HG02870 (cell line): ENCODE data around the gene PTGDR2.

Experiments used
- ATAC-seq: cut with Tn5 transposase; IDR thresholded peaks from one replicate; pipeline ENCODE4 v1.9.1; 2021; ENCODE audit warnings: mild to moderate bottlenecking, moderate library complexity; ENCODE audit not compliant: unreplicated experiment

PTGDR2 gene

DNA sequence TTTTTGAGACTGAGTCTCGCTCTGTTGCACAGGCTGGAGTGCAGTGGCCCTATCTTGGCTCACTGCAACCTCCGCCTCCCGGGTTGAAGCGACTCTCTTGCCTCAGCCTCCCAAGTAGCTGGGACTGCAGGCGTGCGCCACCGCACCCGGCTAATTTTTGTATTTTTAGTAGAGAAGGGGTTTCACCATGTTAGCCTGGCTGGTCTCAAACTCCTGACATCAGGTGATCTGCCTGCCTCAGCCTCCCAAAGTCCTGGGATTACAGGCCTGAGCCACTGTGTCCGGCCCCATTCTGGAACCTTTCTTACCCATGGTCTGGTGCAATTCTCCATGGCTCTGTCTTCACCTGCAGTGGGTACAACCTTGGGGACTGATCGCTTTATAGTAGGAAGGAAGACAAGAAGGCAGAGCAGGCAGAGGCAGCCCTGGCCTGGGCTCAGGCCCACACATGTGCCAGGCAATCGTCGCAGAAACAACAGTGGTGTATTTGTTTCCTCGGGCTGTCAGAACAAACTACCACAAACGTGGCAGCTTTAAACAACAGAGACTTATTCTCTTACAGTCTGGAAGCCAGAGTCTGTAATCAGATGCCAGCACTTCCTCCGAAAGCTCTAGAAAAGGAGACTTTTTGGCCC lies 4.0 kb upstream of the PTGDR2 start:
- no peak for ATAC-seq

DNA sequence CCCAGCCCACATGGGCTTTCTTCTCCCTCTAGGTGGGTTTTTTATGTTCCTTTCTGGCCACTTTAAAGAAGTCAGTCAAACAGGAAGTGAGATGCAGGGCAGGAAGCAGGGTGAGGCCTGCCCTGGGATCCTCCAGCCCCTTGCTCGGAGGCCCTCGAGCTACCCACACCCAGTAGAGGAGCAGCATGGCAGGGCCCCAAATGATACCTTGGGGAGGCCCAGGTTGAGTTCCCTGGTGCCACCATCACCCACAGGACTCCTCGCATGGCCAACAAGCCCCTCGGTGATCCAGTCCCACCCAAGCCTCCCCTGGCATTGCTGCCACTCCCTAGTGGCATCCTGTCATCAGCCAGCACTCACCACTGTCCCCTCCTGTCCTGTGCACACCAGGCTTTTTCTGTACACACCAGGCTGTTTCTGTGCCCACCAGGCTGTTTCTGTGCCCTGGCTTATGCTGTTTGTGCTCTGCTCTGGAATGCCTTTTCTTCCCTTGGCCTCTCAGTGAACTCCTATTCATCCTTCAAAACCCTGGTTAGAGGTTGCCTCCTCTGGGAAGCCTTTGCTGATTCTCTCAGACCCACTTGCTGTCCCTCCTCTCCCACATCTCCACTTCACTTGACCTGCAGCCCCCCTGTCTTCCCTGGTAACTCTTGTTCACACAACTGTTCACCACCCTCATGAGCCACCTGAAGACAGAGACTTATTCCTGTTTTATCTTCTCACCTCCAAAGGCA lies 3.1 kb upstream of the PTGDR2 start:
- ATAC-seq = no peak

DNA sequence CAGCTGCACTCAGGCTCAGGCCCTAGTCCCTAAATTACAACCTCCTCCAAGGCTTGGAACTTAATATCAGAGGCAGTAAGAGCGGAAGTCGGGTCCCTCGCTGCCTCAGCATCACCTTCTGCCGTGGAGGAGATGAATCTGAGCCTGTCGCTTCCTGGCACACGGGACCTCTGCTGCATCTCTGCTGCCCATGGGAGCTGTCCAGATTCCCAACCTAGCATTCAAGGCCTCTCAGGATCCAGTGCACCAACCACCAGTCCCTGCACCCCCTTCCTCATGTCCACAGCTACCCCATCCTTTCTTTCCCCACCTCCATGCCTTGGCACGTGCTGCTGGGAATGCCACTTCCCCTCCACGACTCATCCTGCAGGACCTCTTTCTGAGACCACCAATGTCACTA lies 2.5 kb upstream of the PTGDR2 start:
- ATAC-seq = no peak

- no peak for ATAC-seq
Observed at GRCh38 chr11:60857378-60858232, 1.9 kb upstream of the PTGDR2 start.

- ATAC-seq = no peak
Observed at GRCh38 chr11:60854847-60855725, 664 bp downstream of the PTGDR2 start.

DNA sequence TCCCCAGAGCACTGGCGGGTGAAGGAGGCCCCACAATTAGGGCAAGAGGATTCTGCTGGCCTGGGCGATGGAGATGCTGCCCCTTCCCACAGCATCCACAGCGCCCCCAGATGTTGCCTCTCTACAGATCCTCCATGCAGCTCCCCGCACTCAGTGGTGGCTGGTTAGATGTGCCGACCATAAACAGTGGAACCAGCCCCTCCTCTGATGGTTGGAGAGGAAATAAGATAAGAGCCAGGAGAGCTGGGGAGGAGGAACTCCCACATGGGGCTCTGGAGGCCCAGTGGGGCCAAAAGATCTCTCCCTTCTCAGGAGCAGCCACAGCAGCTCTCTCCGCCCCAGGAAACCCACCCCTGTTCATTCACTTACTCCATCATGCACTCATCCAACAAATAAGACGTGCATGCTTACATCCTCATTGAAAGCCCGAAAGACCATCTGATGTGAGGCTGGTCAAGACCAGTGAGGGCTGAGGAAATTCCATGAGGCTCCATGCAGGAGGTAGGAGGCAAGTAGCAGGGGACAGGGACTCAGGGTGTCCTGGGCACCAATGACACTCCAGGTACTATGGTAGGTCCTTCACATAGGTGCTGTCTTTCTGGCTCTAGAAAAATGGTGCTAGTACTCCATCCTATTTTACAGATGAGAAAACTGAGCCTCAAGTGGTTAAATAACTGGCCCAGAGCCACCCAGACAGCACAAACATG lies 1.5 kb downstream of the PTGDR2 start:
- ATAC-seq = no peak

- no peak for ATAC-seq
Observed at GRCh38 chr11:60852982-60853950, 2.5 kb downstream of the PTGDR2 start.

DNA sequence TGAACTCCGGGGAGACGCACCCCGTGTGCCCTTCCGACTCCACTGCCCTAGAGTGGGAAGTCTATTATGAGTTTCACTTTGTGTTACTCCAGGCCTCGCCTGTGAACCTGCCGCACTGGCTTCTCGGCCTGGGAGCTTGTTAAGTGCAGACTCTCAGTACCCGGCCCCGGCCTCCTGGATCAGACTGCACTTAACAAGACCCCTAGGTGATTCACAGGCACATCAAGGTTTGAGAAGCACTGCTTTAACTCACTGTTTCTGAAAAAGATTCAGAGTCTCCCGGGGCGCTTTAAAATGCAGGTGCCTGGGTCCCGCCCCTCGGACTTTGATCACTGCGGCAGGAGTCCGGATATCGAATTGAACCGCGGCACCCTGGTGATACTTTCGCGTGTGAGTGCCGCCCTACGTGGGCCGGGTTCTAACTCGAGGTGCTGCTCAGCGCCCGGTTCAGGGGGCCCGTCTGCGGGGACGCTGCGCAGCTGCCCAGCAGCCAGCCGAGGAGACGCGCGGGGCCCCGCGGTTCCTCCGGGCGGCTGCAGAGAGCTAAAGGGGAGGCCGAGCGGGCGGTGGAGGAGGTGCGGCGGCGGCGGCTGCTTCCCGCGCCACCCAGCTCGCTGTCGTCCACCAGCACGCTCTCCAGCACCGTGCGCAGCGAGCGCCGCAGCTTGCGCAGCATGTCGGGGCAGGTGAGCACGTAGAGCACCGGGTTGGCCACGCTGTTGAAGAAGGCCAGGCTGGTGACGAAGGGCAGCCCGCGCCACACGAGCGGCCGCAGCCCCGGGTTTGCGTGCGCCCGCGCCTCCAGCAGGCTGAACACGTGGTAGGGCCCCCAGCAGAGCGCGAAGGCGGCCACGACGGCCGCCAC lies 3.4 kb downstream of the PTGDR2 start:
- ATAC-seq = no peak

DNA sequence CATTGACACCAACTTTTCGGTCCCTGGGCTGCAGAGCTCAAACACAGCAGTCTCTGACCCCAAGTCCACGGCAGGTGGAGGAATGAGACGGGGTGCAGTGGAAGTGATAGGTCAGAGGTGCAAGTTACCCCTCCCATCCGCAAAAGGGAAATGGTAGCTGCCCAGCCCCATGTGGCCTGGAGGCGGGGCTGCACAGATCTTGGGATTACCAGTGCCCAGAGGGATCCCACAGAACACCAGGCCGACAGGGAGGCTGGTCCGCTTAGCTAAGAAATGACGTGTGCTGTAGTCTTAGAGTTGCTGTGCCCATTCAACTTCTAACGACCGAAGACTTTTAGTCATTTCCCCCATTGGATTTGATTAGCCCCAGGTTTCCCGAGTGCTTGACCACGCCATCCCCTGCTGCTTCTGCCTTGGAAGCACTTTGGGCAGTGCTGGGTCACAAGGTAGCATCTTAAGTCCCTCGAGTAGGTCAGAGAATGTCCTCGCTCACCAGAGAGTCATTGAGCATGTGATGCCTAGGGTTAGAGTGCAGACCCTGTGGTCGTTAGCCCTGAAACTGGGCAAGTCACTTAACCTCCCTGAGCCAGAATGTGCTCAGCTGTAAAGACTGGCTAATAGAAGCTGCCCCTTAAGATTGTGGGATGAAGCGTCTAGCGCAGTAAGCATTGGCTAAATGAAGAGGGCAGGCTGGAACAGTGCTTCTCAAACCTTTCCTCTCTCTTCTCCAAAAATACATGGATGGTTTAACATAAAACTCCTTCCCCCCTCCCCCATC lies 4.2 kb downstream of the PTGDR2 start:
- no peak for ATAC-seq

DNA sequence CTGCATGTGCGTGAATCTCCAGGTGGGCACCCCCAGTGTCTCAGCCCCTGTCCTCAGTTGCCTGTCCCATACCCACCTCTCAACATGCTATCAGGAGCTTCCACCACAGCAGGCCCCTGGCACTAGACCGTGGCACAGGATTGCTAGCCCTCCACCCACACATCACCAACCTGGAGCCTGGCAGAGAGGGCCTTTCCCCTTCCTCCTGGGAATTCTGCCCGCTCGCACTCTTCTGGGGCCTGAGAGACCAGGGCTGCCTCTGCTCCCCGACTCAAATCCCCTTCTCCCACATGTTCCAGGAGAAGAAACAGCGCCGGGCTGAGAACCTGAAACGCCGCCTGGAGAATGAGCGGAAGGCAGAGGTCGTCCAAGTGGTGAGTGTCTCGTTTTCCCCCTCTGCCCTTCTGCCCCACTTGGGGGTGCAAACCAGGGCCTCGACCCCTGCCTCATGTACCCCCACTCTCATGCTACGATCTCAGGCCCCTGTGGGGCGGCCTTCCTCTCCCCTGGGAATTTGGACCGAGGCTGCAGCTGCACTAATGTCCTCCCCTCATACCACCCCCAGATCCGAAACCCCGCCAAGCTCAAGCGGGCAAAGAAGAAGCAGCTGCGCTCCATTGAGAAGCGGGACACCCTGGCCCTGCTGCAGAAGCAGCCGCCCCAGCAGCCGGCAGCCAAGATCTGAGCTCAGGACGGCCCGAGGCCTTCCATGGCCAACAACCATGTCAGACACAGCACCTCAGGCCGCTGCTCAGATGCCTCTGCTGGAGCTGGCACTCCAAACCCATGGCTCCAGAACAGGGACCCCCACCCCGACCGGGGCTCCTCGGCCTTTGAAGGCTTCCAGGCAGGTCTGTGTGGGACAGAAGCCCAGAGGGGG lies 5.9 kb downstream of the PTGDR2 start:
- no peak for ATAC-seq

DNA sequence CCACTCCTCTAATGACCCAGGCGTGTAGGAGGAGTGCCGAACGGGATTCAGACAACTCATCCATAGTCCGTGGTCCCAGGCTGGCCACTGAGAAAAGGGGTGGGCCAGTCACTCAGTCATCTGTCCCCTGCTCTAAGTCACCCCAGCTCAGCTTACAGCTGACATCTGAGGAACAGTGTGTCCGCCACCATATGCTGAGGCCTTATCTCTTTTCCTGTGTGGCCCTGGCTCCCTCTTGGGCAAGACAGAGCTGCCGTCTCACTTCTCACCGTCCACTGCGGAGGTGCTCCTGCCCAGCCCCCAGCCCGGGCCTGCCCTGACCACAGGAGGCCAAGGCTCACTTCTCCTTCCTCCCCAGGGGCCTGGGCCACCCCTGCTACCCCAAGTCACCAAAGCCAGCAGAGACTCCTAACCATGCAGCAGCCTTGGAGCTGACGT lies 7.0 kb downstream of the PTGDR2 start:
- no peak for ATAC-seq

DNA sequence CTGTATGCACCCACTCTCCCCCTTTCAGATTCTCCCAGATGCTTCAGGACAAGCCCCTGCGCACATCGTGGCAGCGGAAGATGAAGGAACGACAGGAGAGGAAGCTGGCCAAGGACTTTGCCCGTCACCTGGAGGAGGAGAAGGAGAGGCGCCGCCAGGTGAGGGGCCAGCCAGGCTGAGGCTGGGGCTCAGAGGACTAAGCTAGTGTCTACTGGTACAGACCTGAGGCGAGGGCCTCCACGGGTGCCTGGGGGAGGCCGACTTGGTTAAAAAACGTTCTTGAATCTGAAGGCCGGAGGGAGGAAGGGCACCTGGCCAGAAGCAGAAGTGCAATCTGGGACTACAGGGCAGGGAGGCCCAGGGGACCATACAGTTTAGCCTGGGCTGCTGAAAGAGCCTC lies 7.9 kb downstream of the PTGDR2 start:
- no peak for ATAC-seq

DNA sequence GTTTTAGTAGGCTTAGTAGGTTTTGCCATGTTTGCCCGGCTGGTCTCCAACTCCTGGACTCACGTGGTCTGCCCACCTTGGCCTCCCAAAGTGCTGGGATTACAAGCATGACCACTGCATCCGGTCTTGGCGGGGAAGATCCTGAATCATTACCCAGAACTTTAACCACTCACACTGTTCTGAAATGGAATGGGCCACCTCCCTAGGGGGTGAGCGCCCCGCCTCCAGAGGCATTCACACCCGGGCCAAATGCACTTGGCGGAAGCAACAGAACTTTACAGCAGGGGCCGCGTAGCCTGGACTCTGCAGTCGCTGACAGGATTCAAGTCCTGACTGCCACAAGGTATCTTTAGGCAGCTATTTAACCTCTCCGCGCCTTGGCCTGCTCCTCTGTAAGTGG lies 8.5 kb downstream of the PTGDR2 start:
- no peak for ATAC-seq

DNA sequence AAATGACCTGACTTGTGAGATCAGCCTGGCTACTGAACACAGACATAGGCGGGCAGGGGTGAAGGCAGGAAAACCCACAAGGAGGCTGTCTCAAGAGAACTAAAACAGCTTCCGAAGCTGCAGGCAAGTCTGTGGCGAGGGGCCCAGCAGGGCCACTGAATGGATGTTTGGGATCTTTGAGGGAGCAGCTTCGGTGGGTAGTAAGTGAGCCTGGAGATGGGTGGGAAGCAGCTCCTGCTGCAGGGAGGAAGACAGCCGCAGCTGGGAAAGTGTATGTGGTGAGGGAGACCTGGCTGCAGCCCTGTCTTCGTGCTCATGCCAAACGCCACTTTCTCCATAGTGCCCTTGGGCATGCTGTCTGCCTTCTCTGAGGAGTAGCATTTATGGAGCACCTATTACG lies 10.4 kb downstream of the PTGDR2 start:
- no peak for ATAC-seq

DNA sequence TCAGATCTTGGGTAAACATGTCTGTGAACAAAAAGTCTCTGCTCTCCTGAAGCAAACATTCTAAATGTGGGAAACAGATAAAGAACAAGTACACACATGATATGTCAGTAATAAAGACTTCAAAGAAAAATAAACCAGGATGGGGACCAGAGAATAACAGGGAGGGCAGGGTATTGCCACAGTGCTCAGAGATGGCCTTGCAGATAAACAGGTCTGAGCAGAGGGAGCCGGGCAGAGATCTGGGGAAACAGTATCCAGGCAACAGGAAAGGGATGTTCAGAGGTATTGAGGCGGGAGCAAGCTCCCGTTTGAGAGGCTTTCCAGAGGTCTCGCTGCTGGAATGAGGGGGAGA lies 10.9 kb downstream of the PTGDR2 start:
- ATAC-seq = no peak

- no peak for ATAC-seq
Observed at GRCh38 chr11:60844045-60844869, 11.5 kb downstream of the PTGDR2 start.
